HG02678 (cell line): ENCODE results near the gene GAREM1.

Experiments used
- ATAC-seq: cut with Tn5 transposase; IDR thresholded peaks from one replicate; pipeline ENCODE4 v1.9.1; 2021; ENCODE audit warnings: mild to moderate bottlenecking, moderate library complexity; ENCODE audit not compliant: unreplicated experiment

The GAREM1 gene

DNA sequence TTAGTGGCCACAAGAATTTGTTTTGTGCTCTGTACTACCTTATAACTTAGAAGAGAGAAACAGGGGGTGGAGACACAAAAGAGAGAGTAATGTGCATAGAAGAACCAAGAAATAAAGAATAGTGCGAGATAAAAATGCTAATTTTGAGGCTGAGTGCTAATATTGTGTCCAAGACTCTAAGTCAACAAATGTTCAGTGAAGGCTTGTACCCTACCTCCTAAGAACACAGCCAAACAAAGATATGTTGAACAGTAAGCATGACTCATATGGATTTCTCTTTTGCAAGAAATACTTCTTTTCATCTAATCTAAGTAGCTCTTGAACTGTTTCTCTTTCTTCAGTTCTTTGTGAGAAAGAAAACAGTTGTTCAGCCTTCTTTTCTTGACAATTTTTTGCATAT lies 45.2 kb downstream of the GAREM1 start:
- ATAC-seq = no peak

DNA sequence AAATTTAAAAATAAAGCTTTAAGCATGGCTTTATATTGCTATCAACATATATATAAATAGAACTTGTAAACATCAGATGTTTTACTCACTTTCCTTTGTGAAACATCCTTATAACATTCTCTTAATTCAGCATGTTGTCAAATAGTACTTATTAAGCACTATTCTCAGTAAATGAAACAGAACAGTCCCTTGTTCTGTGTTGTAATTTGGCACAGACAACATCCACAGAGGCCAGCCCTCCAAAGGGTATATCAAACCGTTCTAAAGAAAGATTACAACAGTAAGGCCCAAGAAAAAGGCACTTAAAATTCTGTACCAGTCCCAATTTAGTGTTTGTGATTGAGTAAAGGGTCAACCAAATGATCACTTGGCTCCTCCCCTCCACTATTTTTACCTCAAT lies 46.0 kb downstream of the GAREM1 start:
- ATAC-seq = no peak

DNA sequence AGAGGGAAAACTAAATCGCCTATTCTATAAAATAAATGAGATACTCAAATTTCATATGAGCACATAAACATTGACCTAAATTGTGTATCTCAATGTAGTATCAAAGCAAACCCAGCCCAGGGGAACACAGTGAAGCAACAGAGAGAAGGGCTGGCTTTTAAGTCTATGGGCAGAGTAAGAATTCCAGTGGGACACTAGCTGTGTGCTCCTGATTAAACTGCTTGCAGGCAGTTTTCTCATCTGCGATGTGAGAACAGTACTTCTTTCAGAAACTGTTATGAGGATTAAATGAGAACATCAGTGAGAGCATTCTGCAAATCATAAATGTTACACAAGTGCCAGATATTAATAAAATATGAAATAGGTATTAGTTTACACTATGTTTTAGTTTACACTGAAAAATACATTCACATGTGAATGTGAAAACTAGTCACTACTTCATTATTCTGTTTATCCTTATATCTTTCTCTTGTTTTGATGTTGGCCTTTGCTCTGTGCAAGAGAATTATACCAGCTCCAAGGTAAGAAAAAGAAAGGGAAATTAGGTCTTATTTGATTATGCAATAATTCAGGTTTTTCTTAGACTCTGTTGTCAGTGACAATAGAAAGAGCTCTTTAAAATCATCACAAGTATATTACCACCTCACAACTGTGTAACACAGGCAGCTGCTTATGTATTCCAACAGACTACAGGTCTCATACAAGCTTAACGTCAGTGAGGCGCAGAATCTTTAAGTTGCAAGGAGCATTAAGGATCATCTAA lies 47.5 kb downstream of the GAREM1 start:
- no peak for ATAC-seq

DNA sequence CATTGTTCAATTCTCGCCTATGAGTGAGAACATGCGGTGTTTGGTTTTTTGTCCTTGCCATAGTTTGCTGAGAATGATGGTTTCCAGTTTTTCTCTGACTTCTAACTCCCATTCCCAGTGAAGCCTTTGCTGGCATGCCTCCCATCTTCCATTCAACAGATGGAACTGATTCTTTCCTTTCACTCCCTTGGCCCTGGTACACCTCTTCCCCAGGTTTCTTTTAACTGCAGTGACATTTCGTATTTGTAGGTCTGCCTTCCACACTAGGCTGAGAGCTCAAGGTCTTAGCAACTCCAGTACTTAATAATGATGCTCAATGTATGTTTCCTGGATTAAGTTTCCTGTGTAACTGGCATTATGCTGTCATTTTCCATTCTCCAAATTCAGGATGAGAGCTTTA lies 48.5 kb downstream of the GAREM1 start:
- no peak for ATAC-seq

DNA sequence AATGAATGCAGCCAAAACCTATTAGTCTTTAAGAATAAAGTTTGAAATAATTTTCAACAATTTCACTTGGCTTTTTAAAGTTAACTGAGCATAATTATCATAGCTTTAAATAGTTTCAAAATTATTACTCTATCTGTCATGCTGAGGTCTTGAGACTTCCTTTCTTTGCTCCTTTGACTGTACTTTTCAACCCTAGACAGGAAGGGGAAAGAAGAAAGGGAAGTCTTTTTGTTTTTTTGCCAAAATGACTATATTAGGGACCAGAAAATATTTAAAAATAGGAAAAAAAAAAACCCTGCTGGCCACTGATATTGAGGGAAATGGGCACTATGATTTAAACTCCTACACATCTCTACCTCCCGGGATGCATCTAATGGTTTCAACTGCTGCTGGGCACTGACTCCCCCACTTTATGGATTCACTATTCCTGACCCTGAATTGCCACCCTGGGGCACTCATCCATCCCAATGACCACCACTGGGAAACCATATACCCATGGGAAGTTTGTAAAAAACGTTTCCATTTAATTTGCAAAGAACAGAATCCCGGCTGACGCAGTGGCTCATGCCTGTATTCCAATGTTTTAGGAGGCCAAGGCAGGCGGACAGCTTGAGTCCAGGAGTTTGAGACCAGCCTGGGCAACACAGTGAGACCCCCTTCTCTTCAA lies 50.5 kb downstream of the GAREM1 start:
- no peak for ATAC-seq

DNA sequence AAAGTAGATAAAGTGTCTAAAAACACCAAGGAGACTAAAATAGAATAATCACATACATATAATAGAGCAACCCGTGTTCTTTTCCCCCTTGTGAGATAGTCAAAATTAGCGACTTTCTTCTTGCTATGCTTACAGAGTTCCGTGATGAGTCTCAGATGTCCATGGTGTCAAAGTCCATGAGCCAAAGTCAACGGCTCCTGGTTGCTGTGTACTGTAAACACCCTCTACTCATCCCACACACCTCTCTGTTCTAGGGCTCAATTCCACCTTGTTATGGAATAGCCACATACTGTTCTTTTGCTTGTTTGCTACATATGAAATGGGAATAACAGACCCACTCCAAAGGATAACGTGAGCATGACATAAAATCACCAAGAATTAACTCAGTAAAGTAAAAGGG lies 52.5 kb downstream of the GAREM1 start:
- ATAC-seq = no peak

DNA sequence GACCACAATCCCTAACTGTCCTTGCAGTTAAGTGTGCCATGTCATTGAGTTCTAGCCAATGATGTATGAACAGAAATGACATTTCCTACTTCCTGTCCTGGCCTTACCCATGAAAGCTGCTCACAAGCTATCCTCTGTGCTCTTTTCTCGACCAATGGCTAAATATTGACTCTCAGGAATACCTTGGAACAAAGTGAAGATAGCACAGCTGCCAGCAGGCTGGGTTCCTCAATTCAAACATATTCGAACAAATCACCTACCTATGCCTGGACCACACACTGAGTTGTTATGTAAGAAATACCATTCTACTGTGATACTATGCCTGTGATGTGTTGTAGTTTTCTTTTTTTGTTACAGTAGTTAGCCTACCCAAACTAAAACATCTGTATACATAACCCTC lies 65.1 kb downstream of the GAREM1 start:
- no peak for ATAC-seq

DNA sequence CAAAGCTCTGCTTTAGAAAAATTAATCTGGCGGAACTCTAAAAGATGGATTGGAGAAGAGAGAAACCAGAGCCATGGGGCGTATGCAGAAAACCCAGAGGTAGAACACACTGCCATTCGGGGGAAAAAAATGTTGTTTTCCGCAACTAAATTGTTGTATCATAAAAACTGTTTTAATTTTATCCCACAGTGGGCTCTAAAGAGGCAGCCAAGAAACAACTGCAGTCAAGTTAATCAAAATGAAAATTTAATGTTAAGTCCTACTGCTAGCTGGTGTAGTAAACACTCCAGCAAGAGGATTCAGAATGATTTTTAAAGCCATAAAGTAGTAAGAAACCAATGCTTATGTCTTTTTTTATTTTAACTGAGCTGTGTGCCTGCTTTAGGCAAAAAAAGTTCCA lies 69.1 kb downstream of the GAREM1 start:
- no peak for ATAC-seq

DNA sequence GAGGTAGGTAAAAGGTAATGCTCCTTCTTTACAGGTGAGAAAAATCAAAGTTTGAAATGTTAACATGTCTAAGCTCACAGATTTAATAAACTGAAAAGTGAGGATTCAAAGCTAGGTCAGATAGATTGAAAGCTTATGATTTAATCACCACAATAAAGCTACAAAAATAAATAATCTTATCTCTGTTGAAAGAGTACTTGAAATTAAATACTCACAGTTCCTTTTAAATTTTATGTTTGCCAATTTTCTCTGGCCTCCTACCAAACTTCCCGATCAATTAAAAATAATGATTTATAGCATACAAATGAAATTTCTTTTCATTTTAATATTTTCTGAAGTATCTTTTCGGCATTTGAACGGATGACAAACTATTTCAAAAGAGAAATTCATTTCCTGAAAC lies 77.3 kb downstream of the GAREM1 start:
- no peak for ATAC-seq

DNA sequence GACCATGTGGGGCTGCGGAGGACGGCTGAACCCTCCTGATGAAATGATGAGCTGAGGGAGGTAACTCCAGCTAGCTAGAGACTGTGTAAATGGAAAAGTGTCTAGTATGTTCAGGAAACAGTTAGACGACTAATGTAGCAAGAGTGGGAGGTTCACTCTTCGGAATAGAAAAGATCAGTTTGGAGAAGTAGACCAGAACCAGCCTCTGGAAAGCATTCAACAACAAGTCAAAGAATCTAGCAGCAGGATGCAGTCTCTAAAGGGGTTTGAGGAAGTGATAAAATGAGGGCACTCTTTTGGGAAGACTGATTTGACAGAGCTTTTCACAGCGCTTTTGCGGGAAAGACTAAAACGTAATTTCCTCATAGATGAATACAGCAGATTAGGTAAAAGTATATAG lies 79.6 kb downstream of the GAREM1 start:
- no peak for ATAC-seq

DNA sequence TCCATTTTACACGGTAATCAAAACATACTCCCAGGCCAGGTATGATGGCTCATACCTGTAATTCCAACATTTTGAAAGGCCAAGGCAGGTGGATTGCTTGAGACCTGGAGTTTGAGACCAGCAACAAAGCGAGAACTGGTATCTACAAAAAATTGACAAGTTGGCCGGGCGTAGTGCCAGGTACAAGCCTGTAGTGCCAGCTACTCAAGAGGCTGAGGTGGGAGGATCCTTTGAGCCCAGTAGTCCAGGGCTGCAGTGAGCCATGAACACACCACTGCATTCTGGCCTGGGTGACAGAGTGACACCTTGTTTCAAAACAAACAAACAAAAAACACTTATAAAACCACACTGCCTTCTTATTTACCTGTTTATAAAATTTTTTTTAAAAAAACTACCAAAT lies 80.8 kb downstream of the GAREM1 start:
- ATAC-seq = no peak

DNA sequence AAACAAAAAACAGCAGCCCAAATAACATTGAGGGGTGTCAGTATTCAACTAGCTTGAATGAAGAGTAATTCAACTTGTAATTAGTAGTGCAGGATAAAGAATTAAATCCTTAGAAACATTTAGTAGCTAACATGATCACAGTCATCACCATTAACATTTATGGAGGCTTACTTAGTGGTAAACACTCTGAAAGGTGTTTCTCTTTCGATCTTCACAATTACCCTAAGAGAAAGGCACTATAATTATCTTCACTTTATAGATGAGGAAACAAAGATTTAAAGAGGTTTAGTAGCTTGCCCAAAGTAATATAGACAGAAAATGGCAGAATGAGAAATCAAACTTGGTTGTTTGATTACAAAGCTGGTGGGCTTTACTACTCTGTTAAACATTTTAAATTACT lies 81.5 kb downstream of the GAREM1 start:
- no peak for ATAC-seq

DNA sequence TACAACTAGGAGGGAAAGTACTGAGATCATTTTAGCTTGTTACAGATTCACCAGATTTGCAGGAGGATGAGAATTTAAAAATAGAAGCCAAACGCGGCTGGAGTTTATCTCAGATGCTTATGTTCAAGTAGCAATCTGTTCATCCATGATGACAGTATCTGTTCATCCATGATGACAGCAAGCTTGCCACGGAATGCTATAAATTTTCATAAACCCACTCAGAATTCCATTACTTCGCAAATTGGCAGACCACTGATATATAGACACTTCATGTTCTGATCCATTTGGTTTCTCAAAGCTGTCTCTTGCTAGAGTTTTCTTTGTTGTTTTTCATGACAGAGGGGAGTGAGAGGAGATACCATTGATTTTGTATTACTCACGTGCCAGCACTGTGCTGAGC lies 84.2 kb downstream of the GAREM1 start:
- no peak for ATAC-seq

DNA sequence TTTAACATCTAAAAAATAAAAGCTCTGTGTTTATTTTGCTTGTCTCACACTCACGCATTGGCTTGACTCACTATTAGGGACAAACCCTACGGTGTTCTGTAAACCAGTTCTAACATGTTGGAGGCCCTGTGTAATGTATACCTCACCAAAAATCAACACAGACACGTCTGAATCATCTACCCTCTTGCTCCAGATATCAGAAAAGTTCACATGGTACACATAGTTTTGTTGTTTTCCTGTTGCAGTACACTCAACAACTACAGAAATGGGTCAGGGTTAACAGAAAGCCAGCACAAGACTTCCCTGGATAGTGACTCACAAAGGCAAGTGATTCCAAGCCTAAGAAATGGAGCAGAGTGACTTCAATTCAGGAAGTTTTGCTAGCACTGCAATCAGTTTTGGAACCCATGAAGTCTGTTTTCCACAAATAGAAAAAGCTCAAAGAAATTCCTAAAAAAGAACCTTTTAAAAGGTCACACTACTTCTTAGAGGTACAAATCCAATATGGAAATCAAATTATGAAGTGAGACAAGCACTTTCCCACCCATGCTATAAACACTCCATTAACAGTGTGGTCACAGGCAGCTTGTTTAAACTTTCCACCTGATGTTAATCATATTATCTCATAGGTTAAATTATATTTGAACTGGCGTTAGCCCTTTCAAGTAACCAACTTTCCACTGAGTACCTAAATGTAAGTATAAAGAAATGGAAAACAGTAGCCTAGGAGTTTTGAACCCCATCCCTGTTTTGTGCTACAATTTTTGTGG lies 87.4 kb downstream of the GAREM1 start:
- no peak for ATAC-seq

DNA sequence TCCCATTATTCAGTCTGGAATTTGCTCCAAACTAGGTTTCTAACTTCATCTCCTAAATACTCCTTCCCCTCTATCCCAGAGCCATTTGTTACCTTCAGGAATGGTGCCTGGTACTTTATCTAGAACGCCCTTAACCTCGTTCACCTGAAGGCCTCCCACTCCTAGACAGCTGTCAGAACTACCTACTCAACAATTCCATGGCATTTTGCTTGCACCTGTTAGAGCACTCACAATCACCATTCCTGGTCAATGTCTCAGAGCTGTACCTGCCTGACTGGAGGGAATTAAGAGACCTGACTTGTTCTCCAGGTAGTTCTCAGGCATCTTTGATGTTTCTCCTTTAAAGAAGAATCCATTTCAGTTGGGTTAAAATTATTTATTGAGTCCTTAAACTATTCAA lies 88.9 kb downstream of the GAREM1 start:
- no peak for ATAC-seq

DNA sequence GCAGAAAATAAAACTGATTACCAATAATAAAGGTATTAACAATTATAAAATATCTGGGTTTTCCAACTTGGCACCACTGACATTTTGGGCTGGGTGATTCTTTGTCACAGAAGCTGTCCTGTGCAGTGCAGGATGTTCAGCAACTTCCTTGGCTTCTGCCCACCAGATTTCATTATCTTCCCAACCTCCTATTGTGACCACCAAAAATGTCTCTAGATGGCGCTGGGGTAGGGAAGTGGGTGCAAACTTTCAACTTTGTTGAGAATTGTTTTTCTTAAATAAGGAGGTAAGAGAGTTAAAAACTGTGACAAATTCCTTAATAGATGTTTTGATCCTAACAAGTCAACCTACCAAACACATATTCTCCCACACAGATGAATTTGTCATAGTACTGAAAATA lies 90.1 kb downstream of the GAREM1 start:
- ATAC-seq = no peak

DNA sequence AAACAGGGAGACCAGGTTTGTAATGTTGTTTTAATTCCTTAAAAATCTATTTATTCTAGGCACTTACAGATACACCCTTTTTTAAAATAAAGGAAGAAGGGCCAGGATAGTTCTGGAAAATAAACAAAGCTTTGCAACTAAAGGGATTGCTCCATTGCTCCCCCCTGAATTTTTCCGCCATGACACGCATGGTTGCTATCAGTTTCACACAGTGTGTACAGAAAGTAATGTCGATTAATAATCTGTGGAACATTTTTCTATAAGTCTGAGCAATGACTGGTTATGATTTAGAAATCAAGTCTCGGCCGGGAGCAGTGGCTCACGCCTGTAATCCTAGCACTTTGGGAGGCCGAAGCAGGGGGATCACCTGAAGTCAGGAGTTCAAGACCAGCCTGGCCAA lies 90.8 kb downstream of the GAREM1 start:
- no peak for ATAC-seq

DNA sequence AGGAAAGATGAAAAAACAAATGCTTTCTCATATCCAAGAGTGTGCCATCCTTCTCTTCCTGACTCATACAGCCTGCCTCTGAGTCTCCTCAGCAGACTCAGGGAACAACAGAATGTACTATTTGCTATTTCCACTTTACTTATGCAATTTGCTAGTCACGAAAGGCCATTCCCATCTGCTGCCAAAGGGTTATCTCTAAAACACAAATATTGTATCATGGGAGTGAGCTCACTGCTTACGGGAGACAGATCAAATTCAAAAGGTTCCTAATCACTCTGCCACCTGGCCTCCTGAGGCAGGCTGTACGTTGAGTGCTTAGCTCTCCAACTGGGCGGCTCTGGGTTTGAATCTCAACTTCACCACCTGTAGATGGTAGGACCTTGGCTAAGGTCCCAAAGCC lies 92.0 kb downstream of the GAREM1 start:
- no peak for ATAC-seq

DNA sequence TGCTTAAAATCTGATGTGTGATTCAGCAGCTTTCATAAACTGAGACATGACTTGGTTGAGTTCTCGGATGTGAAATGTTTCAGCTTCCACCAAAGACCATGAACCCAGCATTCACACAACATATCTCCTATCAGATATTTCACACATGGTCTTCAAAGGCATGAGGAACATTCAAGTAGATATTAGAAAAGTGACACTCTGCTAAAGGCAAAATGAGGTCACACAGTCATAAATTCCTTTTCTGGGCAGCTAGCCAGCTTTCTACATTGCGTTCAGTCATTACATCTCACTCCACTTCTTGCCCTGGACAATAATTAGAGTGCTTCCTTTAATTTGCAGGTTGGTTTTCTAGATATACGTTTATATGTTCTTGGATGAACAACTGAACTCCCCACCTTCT lies 96.7 kb downstream of the GAREM1 start:
- ATAC-seq = no peak

DNA sequence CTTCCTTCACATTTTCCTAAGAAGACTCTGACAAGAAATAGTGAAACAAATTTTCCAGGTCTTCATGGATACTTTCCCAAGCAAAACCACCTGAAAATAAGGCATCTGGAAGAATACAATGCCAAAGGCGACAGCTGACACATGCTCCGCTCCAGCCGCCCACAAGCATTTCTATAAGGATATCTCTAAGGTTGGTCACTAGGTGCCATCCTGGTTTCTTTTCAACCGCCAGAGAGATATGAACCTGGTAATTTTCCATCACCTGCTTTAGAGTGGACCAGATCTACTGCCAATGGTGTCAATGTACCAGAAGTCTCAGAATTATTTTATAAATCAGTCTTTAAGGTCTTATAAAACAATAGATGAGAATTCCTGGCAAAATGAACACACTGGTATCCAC lies 97.2 kb downstream of the GAREM1 start:
- ATAC-seq = no peak

DNA sequence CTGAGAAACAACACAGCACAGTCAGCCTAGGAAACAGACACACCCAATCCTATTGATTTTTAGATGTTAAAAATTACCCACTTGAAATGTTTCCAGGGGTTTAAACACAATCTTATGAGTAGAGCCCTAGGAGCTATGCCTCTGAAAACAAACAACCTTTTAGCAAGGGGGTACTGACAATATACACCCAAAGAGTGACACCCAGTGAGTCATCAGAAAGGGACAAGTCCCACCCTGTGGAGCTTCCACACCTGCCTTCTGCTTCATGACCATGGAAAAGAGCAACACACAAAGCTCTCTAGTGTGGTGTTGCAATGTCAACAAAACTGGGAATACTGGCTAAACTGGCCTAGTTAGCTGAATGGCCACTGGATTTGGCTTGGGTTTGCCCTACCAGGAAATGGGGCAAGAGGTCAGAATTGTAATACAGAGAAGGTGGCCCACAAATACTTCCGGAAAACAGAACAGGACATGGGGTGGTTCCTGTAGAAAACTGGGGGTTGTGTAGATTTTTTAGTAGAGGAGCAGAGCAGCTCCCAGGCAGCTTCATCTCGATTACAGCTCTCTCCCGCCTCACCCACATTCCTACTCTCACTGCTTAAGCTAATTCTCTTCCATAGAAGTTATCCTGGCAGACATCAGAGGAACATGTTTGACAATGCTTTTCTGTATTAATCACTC lies 98.2 kb downstream of the GAREM1 start:
- no peak for ATAC-seq

DNA sequence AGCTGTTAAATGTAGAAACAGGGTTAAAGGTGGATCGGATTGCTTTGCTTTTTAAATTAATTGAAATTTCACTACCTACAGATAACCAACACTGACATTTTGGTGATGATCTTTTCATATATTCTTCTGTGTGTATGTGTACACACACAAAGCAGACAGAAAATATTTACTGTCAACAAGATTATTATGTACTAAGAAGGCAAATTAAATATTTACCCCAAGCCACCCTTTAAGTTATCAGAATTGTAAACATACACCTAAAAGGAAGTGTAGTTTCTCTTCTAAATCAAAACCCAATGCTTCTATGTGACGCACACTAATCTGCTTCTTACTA lies 98.7 kb downstream of the GAREM1 start:
- ATAC-seq = no peak
